NOMO-1 (cell line): ENCODE data around the gene PDLIM5.
A peak's percentile ranks its signal among the peaks of the same experiment; 100 is the strongest.

Experiments
- DNase-seq, 2 experiments: peaks; one replicate each; lab custom pipeline; 2025; ENCODE audit not compliant: unreplicated experiment in 2 of 2; lab: John Stamatoyannopoulos, UW

PDLIM5 gene

GRCh38 chr4:94426783-94427182 lies 25.0 kb upstream of the PDLIM5 start:
- no peak for DNase-seq

GRCh38 chr4:94428884-94429283 lies 22.9 kb upstream of the PDLIM5 start:
- no peak for DNase-seq

- no peak for DNase-seq
These were observed 21.3 kb upstream of the PDLIM5 start for GRCh38 chr4:94430406-94430805.

GRCh38 chr4:94431388-94431787 lies 20.4 kb upstream of the PDLIM5 start:
- DNase-seq: no peak

- no peak for DNase-seq
These were observed 17.2 kb upstream of the PDLIM5 start for GRCh38 chr4:94434505-94434904.

GRCh38 chr4:94435874-94436273 lies 15.9 kb upstream of the PDLIM5 start:
- DNase-seq: no peak

GRCh38 chr4:94436512-94436911 lies 15.2 kb upstream of the PDLIM5 start:
- DNase-seq: no peak

- no peak for DNase-seq
These were observed 12.1 kb upstream of the PDLIM5 start for GRCh38 chr4:94439606-94440005.

GRCh38 chr4:94441838-94442237 lies 9.9 kb upstream of the PDLIM5 start:
- DNase-seq: no peak

GRCh38 chr4:94442251-94442650 lies 9.5 kb upstream of the PDLIM5 start:
- no peak for DNase-seq

GRCh38 chr4:94446386-94446785 lies 5.4 kb upstream of the PDLIM5 start:
- DNase-seq: no peak

GRCh38 chr4:94447754-94448411 lies 3.9 kb upstream of the PDLIM5 start:
- no peak for DNase-seq

- DNase-seq: no peak
These were observed 2.8 kb upstream of the PDLIM5 start for GRCh38 chr4:94448815-94449375.

- no peak for DNase-seq
These were observed 569 bp upstream of the PDLIM5 start for GRCh38 chr4:94451051-94451694.

GRCh38 chr4:94452476-94453371 lies 982 bp downstream of the PDLIM5 start:
- DNase-seq: peak; percentile 24 to 32

- peak in 1 of 2 experiments; percentile 16 for DNase-seq
These were observed 1.7 kb downstream of the PDLIM5 start for GRCh38 chr4:94453391-94453963.

GRCh38 chr4:94454405-94454804 lies 2.7 kb downstream of the PDLIM5 start:
- no peak for DNase-seq

GRCh38 chr4:94455081-94455480 lies 3.3 kb downstream of the PDLIM5 start:
- peak; percentile 37 to 61 for DNase-seq

- DNase-seq: no peak
These were observed 6.0 kb downstream of the PDLIM5 start for GRCh38 chr4:94457692-94458106.

- DNase-seq: no peak
These were observed 6.9 kb downstream of the PDLIM5 start for GRCh38 chr4:94458682-94459081.
